ENCODE measurements around the gene KCND1.

The KCND1 gene

DNA sequence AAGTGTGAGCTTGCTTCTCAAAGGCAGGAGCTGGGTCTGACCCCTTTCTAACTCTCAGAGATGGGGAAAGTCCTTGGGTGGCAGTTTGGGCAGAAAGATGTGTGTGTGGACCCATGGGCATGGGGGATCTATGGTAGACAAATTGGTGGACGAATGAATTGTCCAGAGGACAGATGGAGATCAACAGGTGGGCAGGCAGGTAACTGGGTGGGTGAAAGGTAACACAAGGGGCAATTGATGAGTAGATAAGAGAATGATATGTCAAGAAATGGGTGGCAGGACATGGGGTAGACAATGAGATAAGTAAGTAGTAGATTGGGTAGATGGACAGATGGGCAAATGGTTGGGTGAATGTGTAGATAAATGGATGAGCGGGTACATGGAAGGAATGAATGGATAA, 2.9 kb upstream of the KCND1 start:
- no peak for DNase-seq (ENCODE audit: low read depth in 2 of 2)

DNA sequence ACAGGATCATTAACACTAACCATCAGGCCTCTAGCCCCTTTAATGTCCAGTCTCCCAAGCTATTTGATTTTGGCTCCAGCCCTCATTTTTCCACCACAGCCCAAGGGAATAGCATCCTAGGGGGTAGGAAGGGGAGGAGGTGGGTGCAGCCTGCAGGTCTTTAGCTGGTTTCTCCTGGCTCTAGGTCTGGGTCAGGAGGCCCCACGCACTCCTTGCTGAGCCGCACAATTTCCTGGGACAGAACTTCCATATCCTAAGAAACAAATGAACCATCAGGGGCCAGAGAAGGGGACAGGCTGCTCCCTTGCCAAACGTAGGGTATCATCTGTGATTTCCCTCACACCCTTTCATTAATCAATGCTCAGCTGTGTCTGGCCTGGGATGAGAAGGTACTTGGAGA, 2.4 kb upstream of the KCND1 start:
- no peak for DNase-seq (ENCODE audit: low read depth in 2 of 2)

DNA sequence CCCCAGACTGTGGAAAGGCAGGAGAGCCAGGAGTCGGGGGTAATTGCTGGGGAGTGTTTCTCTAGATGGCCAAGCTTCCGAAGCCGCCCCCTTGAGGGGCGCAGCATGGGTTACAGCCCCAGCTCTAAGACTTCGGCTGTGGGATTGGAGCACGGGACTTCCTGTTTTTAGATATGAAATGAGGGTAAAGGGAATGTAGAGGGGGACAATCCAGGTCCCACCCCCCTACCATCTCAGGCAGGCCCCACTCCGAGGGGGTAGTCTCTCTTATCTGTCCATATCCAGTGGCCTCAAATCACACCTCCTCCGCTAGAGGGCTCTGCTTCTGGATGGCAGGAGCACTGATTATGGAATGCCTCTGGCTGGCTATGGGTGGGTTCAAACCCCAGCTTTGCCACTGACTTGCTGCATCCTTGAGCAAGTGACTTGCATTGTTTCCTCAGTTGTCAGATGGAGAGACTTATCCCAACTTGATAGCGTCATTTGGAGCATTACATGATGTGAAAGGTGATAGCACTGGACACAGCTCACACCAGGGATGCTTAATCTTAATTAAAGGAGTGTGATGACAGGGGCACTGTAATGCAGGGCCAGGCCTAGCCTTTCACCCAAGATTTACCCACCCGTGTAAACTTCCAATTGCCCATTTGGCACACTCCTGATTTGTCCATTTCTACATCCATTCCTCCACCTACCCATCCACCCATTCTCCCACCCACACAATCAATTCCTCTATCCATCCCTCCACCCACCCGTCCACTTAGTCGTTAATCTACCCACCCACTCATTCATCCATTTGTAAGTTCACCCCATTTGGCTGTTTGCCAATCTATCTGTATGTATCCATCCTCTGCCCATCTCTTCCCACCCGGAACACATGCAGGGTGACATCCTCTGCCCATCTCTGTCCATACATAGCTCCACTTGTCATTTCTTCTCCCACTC, 848 bp upstream of the KCND1 start:
- no peak for DNase-seq (ENCODE audit: low read depth in 2 of 2)

DNA sequence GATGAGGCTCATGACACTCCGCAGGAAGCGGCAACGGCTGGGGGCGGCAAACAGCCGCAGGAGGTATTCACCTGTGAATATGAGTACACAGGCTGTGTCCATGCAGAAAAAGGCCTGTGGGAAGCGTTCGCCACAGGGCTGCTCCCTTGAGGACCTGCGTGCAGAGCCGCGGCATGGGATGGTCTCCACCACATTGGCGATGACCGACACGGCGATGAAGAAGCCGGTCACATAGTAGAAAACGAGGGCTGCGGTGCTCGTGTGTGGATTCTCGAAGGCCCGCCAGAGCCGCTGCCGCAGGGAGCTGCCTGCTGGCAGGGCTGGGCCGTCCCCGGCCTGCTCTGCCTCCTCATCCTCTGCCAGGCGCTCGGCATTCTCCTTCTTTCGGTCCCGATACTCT, 2.2 kb downstream of the KCND1 start:
- no peak for DNase-seq (ENCODE audit: low read depth in 2 of 2)

DNA sequence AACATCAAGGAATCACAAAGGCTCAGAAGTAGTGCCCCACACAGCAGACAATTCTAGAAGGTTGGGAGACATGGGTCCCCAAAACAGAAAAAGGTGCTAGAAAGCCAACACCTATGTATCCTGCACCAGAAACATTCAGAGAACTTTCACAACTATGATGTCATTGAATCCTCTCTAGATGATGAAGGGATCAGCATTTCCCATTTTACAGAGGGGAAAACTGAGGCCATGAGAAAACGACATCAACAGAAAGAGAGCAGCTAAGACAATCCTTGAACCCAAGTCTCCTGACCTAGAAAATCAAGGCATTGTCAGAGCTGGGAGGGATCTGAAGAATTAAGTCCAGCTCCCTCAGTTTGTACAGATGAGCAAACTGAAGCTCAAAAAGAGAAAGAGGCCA, 3.3 kb downstream of the KCND1 start:
- DNase-seq (ENCODE audit: low read depth in 2 of 2) = no peak

DNA sequence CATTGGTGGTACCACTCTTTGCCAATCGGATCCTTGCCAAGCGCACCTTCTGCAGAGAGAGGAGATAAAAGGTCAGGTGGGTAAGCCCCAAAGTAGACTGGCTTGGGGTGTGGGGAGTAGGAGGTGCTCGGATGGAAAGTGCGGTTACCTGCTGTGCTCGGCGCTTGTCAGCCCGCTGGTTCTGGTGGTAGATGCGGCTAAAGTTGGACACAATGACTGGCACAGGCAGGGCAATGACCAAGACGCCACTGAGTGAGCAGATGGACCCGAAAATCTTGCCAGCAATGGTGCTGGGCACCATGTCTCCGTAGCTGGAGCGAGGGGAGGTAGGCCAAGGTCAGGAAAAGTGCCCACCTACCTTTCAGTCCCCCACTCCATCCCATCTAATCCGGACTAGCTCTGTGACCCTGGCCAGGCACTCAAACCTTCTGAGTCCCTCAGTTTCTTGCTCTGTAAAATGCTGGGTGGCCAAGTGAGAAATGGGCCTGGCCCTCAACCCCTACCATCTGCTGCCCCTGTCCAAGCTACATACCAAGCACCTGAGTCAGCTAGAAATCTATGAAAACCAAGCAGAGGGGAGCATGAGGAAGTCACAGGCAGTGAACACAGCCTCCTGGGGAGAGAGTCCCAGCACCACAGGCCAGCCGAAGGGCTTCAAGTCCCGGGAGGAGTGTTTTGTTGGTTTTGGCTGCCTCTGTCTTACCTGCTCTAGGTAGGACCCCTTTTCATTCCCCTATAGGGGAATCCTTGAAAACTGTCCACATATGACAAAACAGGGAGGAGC, 4.7 kb downstream of the KCND1 start:
- no peak for DNase-seq (ENCODE audit: low read depth in 2 of 2)

DNA sequence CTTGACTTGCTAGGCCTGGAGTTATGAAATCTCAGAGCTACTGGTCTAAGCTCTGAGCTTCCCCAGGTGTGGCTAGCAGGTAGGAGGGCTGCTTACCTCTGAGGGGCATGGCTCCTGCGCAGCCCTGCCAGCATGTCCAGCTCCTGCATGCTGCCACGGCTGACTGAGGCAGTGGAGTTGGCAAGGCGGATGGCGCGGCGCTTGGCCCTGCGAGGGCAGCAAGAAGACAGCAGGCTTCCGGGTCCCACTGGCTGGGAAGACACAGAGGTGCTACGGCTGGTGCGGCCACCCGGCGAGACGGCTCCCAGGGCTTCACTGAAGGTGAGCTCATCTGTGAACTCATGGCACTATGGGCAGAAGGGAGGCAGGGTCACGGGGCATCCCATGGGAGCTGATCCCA, 5.7 kb downstream of the KCND1 start:
- DNase-seq (ENCODE audit: low read depth in 2 of 2) = no peak

DNA sequence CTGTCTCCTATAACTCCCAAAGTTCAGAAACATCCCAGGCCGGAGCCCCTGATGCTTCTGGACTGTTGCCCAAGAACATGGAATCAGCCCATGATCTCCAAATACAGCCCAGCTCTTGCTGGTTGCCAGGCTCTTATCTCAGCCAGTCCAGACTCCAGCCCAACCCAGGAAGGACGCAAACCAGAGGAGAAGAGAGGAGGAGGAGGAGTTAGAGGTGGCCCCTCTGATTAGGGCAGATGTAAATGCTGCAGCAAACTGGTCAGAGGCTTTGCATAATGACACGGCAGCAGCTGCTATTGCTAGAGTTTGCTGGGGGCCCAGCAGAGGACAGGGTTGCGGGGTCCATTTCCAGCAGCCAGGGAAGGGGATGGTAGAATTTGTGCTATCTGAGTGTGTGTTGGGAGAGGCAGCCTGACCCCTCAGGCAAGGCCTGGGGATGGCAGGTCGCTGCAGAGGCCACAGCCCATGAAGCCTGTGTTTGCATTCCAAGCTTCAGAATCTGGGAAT, 10.0 kb downstream of the KCND1 start:
- no peak for DNase-seq (ENCODE audit: low read depth in 2 of 2)

DNA sequence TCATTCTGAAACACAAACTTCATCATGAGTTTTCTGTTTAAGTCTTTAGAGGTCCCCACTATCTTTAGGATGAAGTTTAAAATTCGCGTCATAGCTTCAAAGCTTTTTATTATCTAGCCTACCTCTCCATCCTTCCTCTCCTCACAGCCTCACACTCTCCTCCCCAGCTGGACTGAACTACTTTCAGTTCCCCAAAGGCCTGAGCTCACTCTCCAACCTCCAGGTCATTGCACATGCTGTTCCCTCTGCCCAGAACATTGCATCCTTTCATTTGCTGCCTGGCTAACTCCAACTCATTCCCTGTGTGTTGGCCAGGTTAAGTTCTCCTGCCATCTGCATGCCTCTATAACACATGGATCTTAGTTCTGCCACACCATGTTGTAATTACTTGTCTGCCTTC, 11.4 kb downstream of the KCND1 start:
- no peak for DNase-seq (ENCODE audit: low read depth in 2 of 2)

DNA sequence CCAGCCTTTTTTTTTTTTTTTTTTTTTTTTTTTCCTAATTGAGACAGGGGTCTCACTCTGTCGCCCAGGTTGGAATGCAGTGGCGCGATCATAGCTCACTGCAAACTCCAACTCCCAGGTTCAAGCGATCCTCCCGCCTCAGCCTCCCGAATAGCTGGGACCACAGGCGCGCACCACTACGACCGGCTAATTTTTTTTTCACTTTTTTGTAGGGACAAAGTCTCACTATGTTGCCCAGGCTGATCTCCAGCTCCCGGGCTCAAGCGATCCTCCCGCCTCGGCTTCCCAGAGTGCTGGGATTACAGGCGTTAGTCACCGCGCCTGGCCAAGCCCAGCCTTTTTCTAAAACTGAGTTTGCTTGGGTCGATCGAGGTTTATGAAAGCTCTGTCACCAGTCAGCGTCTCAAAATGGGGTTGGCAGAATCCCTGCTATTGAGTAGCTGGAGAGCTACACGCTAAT, 13.0 kb downstream of the KCND1 start:
- no peak for DNase-seq (ENCODE audit: low read depth in 2 of 2)

DNA sequence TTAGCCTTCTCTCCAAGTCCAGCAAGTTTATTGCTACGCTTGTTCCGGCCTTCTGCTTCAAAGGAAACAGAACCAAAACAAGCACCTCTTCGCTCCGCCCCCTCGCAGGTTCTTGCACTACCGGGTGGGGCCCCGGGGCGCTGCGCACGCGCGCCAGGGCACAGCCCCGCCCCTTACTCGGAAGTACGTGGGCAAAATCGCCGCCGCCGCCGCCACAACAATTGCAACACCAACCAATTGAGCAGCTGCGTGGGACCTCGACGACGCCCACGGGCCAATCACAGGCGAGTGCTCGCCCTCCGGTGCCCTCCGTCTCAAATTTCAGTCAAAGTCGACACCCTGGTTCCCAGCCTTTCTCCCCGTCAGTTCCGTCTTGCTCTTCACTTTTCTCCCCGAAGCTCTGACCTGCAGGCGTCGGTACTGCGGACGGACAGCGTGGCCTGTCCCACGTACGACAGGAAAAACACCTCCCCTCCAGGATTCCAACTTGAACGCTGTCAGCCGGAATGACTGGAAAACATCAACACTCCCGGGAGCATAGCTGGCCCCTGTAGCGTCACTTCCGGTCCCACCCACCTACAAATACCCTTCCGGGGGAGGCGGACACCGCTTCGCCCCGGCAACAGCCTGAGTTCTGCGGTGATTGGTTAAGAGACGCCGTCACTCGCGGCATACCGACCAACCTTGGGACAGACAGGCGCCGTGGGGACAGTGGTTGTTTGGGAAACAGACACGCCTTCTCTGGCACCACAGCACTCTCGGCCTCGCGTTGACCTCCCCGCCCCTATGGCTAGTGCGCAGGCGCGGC, 13.6 kb downstream of the KCND1 start:
- peak; percentile 80 to 82 for DNase-seq (ENCODE audit: low read depth in 2 of 2)

DNA sequence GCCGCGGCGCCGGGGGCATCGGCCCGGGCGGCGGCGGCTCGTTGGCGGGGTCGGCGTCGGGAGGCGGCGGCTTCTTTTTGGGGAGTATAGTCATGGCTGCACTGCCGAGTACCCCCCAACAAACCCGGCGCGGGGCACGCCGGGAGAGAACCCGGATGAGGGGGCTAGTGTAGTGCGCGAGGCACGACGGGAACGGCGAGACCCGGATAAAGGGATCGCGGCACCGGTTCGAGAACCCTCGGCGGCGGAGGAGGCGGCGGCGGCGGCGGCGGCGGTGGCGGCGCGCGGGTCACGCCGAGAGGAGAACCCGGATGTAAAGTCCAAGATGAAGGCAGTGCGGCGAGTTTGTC, 14.2 kb downstream of the KCND1 start, which contains the start of gene OTUD5:
OTUD5 (minus strand) TSS at position 131 of the 350 bp plus-strand sequence; CDS start at position 94, 37 bp downstream.
- DNase-seq (ENCODE audit: low read depth in 2 of 2) = peak; percentile 40 to 44

DNA sequence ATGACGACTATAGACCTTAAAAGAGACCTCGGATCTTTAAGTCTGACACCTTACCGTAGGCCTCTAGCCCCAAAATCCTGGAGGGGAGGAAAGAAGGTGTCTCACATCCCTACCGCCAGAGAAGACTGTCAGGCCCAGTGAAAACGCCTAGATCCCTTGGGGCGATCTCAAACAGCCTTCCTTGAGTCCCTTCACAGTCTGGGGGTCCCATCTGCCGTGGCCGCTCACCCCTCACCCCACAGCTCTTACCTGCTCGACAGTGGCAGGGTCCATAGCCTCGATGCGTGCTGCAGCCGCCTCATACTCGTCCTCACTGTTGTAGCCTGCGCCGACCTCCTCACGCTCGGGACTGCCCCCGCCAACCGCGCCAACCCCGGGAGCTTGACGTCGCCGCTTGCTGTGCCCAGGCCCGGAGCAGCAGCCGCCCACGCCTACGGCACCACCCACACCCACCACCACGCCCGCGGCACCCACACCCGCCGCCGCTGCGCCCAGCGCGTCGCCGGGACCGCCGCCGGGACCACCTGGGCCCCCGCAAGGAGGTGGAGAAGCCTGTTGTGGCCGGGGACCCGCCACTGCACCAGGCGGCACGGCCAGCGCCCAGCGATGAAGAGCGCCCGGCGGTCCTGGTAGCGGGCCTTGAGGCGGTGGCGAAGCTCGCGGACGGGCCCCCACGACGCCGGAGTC, 14.8 kb downstream of the KCND1 start:
- no peak for DNase-seq (ENCODE audit: low read depth in 2 of 2)

DNA sequence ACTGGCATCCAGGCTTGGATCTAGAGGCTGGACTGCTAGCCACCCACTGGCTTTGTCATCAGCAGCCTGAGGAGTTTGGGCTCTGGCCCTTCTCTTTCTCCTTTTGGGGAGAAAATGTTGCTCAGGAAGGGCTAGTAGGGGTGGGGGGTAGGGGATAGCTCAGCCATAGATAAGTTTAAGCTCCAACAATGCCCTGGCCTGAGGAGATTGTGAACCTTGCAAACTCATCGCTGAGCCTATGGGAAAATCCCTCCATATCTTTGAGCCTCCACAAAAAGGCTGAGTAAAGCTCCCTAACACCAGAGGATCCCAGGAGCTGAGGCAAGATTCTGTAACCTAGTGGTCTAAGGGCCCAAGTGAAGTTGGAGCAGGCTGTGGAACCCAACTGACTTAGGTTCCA, 23.1 kb downstream of the KCND1 start:
- no peak for DNase-seq (ENCODE audit: low read depth in 2 of 2)

DNA sequence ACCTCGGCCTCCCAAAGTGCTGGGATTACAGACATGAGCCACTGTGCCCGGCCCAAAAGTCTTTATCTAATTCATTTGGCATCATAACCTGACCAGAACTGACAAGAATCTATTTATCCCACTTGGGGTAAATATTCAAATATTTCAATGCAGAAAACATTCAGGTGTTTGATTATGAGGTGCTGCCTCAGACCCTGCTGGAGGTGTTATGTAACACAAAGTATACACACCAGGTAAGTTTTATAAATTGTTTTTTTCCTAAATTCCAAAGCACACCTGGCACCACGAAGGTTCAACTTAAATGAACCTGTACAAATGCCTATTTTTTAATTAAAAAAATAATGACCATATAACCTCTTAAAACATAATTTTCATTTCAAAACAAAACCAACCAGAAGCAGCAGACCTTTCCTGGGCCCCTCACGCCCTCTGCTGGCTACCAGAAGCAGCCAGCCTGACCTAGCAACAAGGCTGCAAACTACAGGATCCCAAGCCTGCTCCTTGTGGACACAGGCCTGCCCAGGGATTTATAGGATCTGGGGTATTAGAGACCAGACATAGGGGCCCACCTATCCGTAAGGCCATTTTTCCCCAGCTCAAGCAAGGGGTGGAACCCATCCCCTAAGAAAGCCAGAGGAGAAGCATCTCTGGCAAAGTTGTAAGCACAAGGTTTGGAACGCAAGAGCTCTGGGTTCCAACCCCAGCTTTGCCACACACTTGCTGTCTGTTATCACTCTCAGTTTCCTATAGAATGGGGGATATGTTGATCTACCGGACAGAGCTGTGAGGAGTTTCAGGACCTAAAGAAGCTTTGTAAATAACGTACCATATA, 25.9 kb downstream of the KCND1 start:
- DNase-seq (ENCODE audit: low read depth in 2 of 2) = no peak

DNA sequence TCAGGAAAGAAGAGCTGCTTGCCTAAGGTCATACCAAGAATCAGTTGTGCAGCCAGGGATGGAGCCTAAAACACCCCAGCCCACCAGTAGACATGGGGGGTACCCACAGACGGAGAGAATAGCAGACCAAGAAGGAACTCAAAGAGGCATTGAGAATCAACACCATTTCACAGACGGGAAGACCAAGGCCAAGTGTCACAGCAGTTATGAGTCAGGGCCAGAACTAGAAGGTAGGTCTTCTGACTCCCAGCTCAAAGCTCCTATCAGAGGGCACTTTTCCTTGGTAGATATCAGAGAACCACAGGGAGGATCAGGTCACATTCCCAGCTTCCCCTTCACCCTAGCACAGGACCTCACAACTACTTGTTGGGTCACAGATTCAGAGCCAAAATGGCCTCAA, 28.7 kb downstream of the KCND1 start:
- DNase-seq (ENCODE audit: low read depth in 2 of 2) = no peak

DNA sequence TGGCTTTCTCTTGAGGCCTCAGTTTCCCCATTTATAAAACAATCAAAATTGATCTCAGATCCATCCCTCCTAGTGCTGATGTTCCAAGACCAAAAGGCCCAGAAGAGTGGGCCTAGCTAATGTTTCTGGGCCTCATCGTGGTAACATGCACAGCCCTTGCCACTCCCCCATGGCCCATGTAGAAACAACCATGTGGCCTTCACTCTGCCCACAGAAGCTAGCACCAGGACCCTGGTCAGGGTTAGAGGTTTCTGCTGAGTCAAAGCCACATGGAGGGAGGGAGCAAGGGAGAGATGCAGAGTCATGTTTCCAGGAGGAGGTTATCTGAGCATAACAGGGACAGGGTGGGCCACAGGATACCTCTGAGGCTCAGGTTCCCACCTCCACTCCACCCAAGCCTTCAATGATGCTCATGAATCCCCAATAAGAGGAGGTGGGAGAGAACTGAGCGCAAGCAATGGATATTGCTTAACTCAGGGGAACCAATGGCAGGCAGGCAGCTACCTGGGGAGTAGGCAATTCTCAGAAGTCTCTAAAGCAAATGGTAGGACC, 31.2 kb downstream of the KCND1 start:
- DNase-seq (ENCODE audit: low read depth in 2 of 2) = no peak

DNA sequence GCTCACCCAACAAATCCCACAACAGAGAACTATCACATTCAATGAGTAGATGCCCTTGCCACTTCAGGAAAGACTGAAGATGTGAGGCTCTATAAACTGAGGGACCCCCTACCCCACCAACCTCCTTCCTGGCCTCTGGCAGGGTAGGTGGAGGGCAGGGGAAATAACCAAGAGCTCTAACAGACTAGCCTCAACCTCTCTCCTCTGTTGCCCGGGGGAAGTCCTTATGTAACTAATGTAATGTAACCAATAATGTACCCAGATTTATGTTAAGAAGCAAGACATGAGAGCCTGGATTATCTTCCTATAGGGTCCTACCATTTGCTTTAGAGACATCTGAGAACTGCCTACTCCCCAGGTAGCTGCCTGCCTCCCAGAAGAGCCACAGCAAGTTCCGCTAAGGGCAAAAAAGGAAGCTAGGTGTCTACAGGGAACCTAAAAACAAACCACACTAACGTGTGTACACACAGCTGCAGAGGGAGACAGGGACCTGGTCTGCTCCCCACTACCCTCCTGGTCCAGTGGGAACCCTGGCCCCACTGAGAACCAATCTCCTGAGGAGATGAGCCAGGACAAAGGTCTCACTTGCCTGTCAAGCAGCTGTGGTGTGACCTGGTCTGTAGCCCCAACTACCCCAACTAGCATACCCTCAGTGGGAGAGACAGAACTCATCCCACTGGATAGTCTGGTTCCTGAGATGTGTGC, 32.0 kb downstream of the KCND1 start:
- DNase-seq (ENCODE audit: low read depth in 2 of 2) = no peak

DNA sequence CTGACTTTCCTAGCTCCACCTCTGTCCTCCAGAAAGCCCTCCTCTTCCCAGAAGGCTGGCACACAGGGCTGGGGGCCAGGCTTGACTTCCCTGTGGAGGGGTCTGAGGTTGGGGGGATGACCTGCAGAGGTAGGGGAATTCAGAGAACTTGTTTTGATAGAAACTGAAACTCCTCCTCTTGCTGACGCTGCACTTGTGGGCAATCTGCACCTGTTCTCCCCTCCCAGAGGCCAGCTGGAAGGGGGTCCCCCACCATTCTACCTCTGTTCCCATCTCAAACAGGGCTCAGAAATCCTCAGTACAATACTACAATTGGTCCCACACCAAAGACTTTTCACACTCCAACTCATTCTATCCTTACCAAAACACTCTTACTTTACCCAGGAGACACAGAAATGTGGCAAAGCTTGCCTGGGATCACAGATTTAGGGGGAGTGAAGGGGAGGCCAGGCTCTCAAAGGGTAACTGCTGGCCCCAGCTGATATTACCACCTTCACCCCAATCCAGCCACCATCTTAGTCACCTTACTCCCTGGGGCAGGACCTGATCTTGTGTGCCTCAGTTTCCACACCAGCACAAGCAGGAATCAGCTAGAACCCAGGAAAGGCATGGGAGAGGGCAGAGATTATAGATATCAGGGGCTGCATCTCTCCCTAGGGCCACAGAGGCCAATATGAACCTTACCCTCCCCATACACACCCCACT, 32.8 kb downstream of the KCND1 start:
- no peak for DNase-seq (ENCODE audit: low read depth in 2 of 2)

Data from stimulated activated CD8-positive, alpha-beta memory T cell treated with anti-CD3 and anti-CD28 coated beads, Interleukin-7, amount 100 ng/mL, for 1 hour (primary cell).